Non-pigmented ciliary epithelial cell (primary cell): Measurements from ENCODE around the gene SLC45A1.
"Not testable (repeated sequence)": the region's sequence is repeated elsewhere in the genome, so short reads cannot be mapped to it uniquely, and the experiment has no call there.

Experiments used
- DNase-seq: peaks from one replicate; pipeline ENCODE4 v3.0.0-alpha.2; 2010; ENCODE audit warnings: low read depth

The SLC45A1 gene

DNA sequence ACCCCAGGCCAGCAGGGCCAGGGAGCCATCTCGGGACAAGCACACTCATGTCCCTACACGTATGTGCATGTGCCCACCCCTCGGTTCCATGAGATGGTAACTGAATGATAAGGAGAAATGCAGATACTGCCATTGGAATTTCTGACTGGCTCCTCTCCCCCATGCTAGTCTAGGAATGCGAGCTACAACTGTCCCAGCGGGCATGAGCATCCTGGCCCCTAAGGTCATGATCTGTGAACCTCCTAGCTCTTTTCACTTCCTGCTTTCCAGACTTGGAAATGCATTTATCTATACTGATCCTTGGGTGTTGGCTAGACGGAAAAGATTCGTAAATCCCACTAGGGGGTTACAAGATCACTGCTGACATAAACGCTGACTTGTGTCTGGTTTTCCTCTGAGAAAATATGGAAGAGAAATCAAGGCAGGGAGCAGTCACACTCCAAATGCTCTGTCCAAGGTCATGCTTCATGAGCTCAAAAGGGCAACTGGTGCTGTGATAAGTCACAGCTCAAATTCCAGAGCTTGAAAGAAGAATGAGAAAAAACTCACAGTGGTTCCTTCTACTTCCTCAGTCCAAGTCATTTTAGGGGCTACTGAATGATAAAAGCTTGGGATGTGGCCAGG is 49.8 kb downstream of the SLC45A1 start:
- DNase-seq = no peak

- DNase-seq = no peak
These were observed 51.2 kb downstream of the SLC45A1 start for GRCh38 chr1:8368956-8369639.

DNA sequence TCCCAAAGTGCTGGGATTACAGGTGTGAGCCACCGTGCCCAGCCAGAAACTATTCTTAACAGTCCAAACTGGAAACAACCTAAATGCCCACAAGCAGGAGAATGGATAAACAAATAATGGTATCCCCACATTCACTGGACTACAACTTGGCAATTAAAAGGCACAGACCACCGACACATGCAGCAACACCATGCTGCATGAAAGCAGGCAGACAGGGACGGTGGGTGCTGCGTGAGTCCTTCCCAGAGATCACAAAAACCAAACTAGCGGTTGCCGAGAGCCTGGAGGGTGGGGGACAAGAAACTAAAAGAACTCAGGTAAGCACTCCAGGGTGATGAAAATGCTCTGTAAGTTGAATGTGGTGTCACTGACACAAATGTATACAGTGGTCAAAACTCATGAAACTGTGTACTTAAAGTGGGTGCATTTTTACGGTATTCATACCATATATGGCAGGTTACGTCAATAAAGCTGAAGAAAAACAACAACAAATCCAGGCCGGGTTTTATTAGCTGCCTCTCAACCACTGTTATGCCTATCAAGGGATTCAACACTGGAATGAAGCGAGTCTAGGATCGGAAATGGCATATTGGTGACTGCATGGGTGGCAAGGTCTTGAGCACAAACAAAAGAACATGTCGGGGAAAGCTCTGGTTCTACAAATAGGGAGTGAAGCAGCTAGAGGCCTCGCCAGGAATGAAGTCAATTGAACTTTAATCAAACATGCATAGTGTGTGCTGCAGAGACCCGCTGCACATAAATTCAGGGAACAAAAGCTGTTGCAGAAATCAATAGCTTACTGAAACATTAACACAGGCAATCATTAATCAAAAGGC is 52.4 kb downstream of the SLC45A1 start:
- DNase-seq = no peak

- DNase-seq = no peak
These were observed 53.0 kb downstream of the SLC45A1 start for GRCh38 chr1:8370905-8371315.

DNA sequence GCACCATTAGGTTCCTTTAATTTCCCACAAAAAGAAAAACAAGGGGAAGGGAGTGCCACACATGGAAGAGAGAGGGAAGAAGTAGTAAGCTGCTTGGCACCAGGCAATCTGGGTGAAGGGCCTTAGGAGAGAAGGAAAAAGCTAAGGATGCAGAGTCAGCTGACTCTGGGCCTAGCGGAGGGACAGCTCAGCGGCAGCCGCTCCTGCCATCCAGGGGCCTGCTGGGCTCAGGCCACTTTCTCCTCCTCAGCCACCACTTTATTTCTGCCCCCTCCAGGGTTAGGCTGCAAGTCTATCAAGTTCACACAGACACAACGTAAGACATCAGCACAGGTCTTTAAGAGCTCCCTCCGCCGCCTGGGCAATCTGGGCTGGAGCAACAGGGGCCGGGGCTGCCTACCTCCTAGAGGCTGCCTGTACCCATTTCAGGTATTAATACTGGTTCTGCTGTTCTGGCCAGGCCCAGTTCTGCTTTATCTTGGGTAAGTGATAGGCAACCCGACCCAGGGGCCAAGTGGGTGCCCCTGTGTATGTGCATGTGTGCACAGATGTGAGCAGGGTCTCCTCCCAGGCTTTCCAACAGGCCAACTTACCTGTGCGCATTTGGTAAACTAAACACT is 53.6 kb downstream of the SLC45A1 start:
- DNase-seq = no peak

GRCh38 chr1:8373125-8373524 is 55.2 kb downstream of the SLC45A1 start:
- no peak for DNase-seq

DNA sequence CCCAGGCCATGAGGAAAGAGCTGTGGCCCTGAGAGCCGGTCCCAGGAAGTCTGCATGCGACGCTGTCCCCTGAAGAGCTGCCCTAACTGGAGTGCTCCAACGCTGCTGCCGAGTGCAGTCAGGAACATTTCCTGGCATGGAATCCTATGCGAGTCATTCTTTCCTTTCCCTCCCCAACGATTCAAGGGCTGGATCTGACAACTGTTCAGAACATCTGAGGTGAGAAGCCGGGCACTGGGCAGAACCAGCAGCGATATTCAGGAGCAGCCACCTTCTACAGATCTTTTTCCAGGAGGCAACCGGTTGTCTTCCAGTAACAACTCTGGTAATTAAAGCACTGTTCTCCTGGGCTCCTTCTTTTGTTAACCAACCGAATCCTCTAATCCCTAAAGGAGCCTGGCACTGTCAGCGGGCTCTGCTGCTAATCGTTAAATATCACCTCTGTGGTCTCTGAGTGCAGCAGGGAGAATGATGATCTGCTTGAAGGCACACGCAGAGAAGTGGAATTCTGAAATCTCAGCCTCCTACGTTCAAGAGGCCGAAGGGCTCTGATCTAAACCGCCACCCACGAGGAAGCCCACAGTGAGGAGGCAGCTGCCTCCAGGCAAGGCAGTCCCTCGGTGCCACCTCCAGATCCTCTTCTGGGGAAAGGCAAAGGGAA is 55.8 kb downstream of the SLC45A1 start:
- peak; percentile 43 for DNase-seq

GRCh38 chr1:8374356-8374755 is 56.4 kb downstream of the SLC45A1 start:
- DNase-seq = no peak

GRCh38 chr1:8374812-8375211 is 56.9 kb downstream of the SLC45A1 start:
- no peak for DNase-seq

- no peak for DNase-seq
These were observed 58.5 kb downstream of the SLC45A1 start for GRCh38 chr1:8376358-8376840.

DNA sequence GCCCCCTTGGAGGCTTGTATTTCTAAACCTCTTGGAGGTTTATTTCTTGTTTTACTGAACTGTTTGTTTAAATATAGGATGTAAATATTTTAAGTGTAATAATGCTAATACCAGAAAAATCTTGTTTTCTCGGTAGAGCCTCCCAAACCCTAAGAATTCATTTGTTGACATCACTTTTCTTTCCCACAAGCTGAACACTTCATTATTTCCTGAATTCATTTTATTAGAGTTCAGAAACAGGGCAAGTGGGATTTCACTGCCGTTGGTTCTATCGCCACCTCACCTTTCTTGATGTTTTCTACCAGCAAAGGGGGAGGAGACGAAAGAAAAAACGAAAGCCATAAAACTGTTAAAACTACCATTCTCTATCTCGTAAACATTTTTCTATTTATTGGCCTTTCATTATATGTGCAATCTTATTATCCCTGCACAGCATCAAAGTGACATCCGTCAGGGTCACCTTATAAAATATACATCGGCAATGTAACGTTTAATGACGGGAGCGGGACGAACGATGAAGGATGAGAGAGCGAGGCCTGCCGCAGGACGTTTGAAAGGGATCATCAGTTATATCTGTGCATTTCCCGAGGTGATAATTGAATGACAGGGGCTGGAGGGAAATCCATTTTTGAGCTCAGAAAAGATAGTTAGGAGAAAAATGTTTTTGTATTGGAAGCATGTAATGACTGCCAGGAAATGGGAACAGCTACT is 59.5 kb downstream of the SLC45A1 start:
- no peak for DNase-seq

DNA sequence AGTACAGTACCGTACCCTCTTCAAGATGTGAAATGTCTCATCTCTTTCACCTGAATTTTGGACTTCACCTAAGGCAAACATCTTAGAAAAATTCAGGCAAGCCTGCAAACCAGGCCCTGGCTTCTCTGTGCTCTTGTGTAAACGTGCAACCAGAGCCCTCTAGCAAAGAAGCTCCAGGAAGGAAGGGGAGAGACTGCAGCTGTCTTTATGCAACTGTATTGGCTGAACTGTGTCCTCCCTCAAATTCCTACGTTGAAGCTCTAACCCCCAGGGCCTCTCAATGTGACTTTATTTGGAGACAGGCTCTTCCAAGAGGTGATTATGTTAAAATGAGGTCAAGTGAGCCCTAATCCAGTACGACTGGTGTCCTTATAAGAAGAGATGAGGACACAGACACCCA is 60.3 kb downstream of the SLC45A1 start:
- DNase-seq = no peak

DNA sequence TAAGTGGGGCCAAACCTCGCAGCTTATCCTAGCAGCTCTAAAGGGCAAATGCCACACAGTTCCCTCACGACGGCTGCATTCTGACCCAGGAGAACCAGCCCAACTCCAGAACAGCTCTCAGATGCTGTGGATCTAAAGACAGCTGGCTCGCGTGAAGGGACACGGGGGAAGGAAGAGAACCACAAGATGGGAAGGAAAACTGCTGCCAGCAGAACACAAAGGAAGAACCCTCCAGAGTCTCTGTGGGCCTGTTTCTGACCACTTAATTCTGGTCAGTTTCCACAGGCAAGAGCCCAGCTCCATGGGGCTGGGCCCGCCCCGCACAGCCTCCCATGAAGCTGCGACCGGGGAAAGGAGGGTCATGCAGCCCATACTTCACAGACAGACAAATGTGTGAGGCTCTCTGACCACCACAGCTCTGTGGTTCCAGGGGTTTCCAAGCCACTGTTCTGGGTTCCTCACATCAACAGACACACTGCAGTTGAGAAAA is 61.1 kb downstream of the SLC45A1 start:
- DNase-seq = no peak

GRCh38 chr1:8379513-8380186 is 61.7 kb downstream of the SLC45A1 start:
- no peak for DNase-seq

DNA sequence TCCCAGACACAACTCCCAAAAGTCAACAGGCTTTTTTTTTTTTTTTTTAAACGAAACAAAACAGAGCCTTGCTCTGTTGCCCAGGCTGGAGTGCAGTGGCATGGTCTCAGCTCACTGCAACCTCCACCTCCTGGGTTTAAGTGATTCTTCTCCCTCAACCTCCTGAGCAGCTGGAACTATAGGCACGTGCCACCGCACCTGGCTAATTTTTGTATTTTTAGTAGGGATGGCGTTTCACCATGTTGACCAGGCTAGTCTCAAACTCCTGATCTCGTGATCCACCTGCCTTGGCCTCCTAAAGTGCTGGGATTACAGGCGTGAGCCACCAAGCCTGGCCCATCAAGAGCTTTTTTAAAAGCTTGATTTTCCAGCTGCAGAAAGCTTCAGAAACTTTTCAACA is 62.4 kb downstream of the SLC45A1 start:
- not testable (repeated sequence) for DNase-seq

DNA sequence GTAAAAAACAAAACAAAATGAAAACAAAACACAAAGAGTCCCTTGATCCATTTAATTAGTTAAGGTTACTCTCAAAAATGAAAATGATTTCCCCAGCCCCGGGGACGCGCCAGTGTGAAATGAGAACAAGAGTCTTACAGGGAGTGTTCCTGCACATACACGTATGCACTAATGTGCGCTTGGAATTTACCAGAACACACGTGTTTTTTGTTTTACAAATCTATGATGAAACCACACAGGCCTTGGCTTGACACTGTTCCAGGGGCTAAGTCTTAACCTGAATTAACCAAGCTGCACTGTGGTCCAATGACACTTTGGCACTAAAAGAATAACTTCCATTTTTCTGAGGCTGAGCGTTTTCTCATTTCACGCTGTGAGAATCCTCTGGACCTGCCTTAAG is 63.7 kb downstream of the SLC45A1 start:
- DNase-seq = peak; percentile 20

DNA sequence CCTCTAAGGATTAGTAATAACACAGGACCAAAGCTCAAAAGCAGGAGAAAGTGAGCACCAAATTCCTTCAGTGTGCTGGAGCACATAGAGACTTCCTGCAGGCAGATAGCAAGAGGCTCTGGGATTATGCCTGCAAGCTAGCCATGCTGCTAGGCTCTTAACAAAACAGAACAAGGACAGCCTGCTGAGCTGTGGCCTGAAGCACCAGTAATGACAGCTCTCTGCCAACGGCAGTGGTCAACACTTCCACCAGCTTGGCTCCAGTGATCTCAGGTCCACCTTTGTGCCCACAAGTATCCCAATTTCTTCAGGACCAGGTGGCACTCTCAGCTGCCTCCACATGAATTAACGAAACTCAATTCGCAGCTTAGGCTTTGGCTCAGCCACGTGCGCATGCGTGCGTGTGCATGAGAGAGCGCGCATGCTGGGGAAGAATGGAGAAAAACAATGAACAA is 64.2 kb downstream of the SLC45A1 start:
- peak; percentile 56 for DNase-seq

DNA sequence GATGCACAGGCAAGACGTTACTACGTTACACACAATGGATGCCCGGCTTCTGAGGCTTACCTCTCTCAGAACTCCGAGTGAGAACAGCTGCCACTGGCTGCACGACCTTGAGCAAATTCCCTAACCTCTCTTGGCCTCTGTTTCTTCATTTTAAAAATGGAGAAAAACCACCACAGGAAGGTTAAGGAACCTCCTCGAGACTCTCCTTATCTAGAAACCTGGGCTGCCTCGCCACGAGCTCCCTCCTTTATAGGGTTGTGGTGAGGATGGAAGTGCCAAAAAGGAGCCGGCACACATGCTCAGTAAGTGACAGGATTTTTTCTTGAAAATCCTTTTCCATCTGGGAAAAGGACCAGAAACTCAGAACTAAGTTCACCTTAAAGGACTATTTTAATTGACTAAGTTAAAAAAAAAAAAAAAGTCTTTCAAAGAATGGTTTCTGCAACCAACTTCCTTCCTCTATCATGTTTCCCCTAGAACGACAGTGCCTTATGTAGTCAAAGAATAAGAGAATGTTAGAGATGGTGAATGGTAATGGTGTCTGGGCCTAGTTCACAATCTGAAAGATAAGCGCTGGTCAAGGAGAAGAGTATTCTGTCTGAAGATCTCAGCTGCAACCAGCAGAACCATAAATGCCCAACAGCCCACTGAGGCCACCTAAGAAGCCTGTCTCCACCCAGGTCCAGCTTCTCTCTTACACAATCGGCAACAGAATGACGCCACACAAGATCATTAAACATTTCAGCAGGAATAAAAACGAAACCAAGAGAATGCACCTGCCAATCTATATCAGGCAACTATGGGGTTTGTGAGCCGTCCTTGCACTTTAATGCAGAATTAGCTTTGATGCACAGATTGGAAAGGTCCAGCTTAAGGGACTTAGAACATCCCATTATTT is 64.9 kb downstream of the SLC45A1 start:
- DNase-seq = no peak

DNA sequence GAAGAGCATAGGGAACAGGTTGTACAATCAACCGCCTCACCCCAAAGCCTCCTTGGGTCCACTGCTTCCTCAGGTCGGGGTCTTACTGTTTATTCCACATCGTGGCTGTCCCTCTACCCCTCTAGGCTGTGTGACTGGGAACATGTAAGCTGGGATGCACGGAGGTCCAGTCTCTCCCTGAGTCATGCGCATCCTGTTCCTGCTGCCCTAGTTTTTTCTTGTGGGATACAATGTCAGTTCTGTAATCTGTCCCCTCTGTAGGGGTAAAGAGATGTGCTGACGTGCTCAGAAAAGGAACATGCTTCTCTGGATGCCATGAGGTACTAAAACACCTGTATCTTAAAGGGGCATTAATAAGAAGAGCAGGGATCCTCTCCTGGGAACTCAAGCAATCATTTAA is 66.2 kb downstream of the SLC45A1 start:
- DNase-seq = no peak
